ENCODE results near the gene MICAL2. TPM values are rescaled to one million over a fixed set of nuclear protein-coding genes. Genes with fewer than 3 reads are reported as not detected.
A peak's percentile ranks its signal among the peaks of the same experiment; 100 is the strongest.

The MICAL2 gene
- total RNA-seq, 1 experiment from 2014 or later = 247 TPM

- peaks cover 47% of the 10 kb centered on the region for H3K36me3 Mint-ChIP-seq (ENCODE audit: insufficient read depth, unreplicated experiment)
- H3K4me3 ChIP-seq (ENCODE audit: low read depth, low read length) = no peak overlapping the region
- CTCF ChIA-PET = no interaction called here
- POLR2A ChIA-PET = no interaction called here
- H3K36me3 ChIP-seq (ENCODE audit: control insufficient read depth, insufficient read depth, low read length) = peaks cover 3% of the 10 kb centered on the region
- H3K27ac Mint-ChIP-seq (ENCODE audit: unreplicated experiment) = peak overlapping the region; percentile 94
- peaks cover 73% of the 10 kb centered on the region for H3K4me1 ChIP-seq
- BruUV-seq (replicated peaks) = no TSS peak
- H3K4me3 Mint-ChIP-seq (ENCODE audit: unreplicated experiment) = no peak overlapping the region
- peaks cover 45% of the 10 kb centered on the region for H3K4me1 Mint-ChIP-seq (ENCODE audit: low read depth, unreplicated experiment)
- TF ChIP-seq CTCF (IDR thresholded peaks at IDR 0.05; ENCODE audit: insufficient read depth in 1 of 2, low read depth in 1 of 2, low read length in 1 of 2, severe bottlenecking in 1 of 2, unreplicated experiment in 1 of 2) = no peak
- intact Hi-C loops (cut with micrococcal nuclease; ENCODE audit: unreplicated experiment) = loop anchor here (5.0 kb wide), 1 partner anchor 52 kb away; no protein-coding TSS in a partner anchor
- no peaks in the 10 kb centered on the region for H3K27me3 ChIP-seq (replicated peaks; ENCODE audit: control insufficient read depth, insufficient read depth, low read length)
- DNase-seq = no peak
- H3K27me3 Mint-ChIP-seq (ENCODE audit: insufficient read depth, unreplicated experiment) = no peaks in the 10 kb centered on the region
- no peaks in the 10 kb centered on the region for H3K9me3 ChIP-seq
- H3K9me3 Mint-ChIP-seq (ENCODE audit: unreplicated experiment) = no peaks in the 10 kb centered on the region
Measured at GRCh38 chr11:12174477-12175143, 64.2 kb downstream of the MICAL2 start.

GRCh38 chr11:12175694-12176241 lies 65.4 kb downstream of the MICAL2 start:
- no peaks in the 10 kb centered on the region for H3K9me3 Mint-ChIP-seq (ENCODE audit: unreplicated experiment)
- H3K27ac Mint-ChIP-seq (ENCODE audit: unreplicated experiment) = peak overlapping the region; percentile 94
- POLR2A ChIA-PET = no interaction called here
- Histone ChIP-seq H3K36me3 (ENCODE audit: control insufficient read depth, insufficient read depth, low read length) (peaks cover 3% of the 10 kb centered on the region), H3K9me3 (no peaks in the 10 kb centered on the region), H3K4me1 (peaks cover 79% of the 10 kb centered on the region), H3K27me3 (replicated peaks; ENCODE audit: control insufficient read depth, insufficient read depth, low read length) (no peaks in the 10 kb centered on the region), H3K4me3 (ENCODE audit: low read depth, low read length) (no peak overlapping the region)
- no peaks in the 10 kb centered on the region for H3K27me3 Mint-ChIP-seq (ENCODE audit: insufficient read depth, unreplicated experiment)
- intact Hi-C loops (cut with micrococcal nuclease; ENCODE audit: unreplicated experiment) = loop anchor here (5.0 kb wide), 1 partner anchor 53 kb away; no protein-coding TSS in a partner anchor
- CTCF ChIA-PET = no interaction called here
- peaks cover 47% of the 10 kb centered on the region for H3K36me3 Mint-ChIP-seq (ENCODE audit: insufficient read depth, unreplicated experiment)
- H3K4me3 Mint-ChIP-seq (ENCODE audit: unreplicated experiment) = no peak overlapping the region
- peaks cover 51% of the 10 kb centered on the region for H3K4me1 Mint-ChIP-seq (ENCODE audit: low read depth, unreplicated experiment)
- no peak for TF ChIP-seq CTCF (IDR thresholded peaks at IDR 0.05; ENCODE audit: insufficient read depth in 1 of 2, low read depth in 1 of 2, low read length in 1 of 2, severe bottlenecking in 1 of 2, unreplicated experiment in 1 of 2)
- DNase-seq = no peak
- BruUV-seq (replicated peaks) = no TSS peak

GRCh38 chr11:12176410-12176809 lies 66.0 kb downstream of the MICAL2 start:
- Histone ChIP-seq H3K27me3 (replicated peaks; ENCODE audit: control insufficient read depth, insufficient read depth, low read length) (no peaks in the 10 kb centered on the region), H3K4me1 (peaks cover 84% of the 10 kb centered on the region), H3K9me3 (no peaks in the 10 kb centered on the region), H3K36me3 (ENCODE audit: control insufficient read depth, insufficient read depth, low read length) (no peaks in the 10 kb centered on the region; the same call in 1 of the 2 replicates), H3K4me3 (ENCODE audit: low read depth, low read length) (no peak overlapping the region)
- ChIA-PET CTCF (no interaction called here), POLR2A (no interaction called here)
- Mint-ChIP-seq H3K4me1 (ENCODE audit: low read depth, unreplicated experiment) (peaks cover 47% of the 10 kb centered on the region), H3K27ac (ENCODE audit: unreplicated experiment) (peak overlapping the region; percentile 94), H3K36me3 (ENCODE audit: insufficient read depth, unreplicated experiment) (peaks cover 47% of the 10 kb centered on the region), H3K4me3 (ENCODE audit: unreplicated experiment) (no peak overlapping the region), H3K9me3 (ENCODE audit: unreplicated experiment) (no peaks in the 10 kb centered on the region), H3K27me3 (ENCODE audit: insufficient read depth, unreplicated experiment) (no peaks in the 10 kb centered on the region)
- DNase-seq = no peak
- intact Hi-C loops (cut with micrococcal nuclease; ENCODE audit: unreplicated experiment) = loop anchor here (5.0 kb wide), 1 partner anchor 54 kb away; no protein-coding TSS in a partner anchor
- BruUV-seq (replicated peaks) = no TSS peak
- no peak for TF ChIP-seq CTCF (IDR thresholded peaks at IDR 0.05; ENCODE audit: insufficient read depth in 1 of 2, low read depth in 1 of 2, low read length in 1 of 2, severe bottlenecking in 1 of 2, unreplicated experiment in 1 of 2)

All from Caco-2 (cell line).